NCI-H146 (cell line): Measurements from ENCODE around the gene LSP1.
"Not testable (repeated sequence)": the region's sequence is repeated elsewhere in the genome, so short reads cannot be mapped to it uniquely, and the experiment has no call there.

Experiments used
- DNase-seq: peaks from one replicate; lab custom pipeline; 2025; lab: John Stamatoyannopoulos, UW

LSP1 gene

GRCh38 chr11:1877211-1878136 is 24.6 kb downstream of the LSP1 start:
- DNase-seq: no peak

GRCh38 chr11:1878137-1879031 is 25.5 kb downstream of the LSP1 start:
- DNase-seq: no peak

DNA sequence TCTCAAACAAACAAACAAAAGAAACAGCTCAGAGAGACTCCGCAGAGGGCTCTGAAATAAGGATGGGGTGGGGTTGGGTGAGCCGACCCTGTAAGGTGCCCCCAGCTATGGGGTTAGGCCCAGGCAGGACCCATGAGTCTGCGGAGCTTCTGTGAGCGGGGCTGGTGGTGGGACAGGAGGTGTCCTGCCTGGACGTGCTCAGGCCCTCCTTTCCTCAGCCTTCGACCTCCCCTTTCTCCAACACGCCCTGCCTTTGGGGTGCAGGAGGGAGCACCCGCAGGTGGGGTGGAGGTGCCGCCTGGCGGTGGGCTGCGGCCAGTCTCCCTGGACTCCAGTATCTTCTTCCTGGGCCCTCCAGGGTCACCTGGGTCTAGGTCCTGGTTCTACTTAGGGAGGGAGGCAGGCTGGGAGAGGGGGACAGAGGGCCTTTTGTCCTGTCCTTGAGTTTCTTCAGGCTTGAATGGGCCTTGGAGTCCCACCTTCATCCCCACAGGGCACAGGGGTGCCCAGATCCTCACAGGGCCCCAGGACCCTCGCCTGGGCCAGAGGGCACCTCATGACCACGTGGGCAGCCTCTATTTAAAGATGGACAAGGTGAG is 26.6 kb downstream of the LSP1 start:
- DNase-seq: no peak

- DNase-seq: no peak
Measured at GRCh38 chr11:1879941-1880720, 27.2 kb downstream of the LSP1 start.

GRCh38 chr11:1880746-1881441 is 28.0 kb downstream of the LSP1 start:
- DNase-seq: no peak

DNA sequence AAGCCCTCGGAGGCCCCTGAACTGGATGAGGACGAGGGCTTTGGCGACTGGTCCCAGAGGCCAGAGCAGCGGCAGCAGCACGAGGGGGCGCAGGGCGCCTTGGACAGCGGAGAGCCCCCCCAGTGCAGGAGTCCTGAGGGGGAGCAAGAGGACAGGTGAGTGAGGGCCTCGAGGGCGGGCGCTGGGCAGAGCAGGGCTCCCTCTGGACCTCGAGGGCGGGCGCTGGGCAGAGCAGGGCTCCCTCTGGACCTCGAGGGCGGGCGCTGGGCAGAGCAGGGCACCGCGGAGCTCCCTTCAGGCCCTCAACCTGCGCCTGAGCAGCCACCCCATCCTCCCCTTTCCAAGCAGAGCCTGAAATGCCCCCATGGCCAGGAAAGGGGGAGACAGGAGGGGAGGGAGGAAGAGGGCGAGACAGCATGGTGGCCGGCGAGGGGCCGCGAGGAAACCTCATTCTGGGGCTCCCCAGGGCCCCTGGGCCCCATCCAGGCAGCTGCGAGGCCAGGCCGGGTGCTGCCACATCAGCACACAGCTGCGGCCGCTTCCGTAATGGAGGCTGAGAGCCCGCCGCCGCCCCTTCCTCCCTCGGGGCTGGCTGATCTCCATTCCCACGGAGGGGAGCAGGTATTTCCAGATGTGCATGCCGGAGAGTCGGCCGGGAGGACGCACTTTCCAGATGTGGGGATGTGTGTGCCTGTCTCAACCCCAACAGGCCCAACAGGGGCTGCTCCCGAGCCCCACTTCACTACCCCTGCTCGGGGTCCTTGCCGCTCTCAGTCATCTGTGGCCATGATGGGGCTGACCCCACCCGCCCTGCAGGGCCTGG is 28.8 kb downstream of the LSP1 start:
- DNase-seq: no peak

DNA sequence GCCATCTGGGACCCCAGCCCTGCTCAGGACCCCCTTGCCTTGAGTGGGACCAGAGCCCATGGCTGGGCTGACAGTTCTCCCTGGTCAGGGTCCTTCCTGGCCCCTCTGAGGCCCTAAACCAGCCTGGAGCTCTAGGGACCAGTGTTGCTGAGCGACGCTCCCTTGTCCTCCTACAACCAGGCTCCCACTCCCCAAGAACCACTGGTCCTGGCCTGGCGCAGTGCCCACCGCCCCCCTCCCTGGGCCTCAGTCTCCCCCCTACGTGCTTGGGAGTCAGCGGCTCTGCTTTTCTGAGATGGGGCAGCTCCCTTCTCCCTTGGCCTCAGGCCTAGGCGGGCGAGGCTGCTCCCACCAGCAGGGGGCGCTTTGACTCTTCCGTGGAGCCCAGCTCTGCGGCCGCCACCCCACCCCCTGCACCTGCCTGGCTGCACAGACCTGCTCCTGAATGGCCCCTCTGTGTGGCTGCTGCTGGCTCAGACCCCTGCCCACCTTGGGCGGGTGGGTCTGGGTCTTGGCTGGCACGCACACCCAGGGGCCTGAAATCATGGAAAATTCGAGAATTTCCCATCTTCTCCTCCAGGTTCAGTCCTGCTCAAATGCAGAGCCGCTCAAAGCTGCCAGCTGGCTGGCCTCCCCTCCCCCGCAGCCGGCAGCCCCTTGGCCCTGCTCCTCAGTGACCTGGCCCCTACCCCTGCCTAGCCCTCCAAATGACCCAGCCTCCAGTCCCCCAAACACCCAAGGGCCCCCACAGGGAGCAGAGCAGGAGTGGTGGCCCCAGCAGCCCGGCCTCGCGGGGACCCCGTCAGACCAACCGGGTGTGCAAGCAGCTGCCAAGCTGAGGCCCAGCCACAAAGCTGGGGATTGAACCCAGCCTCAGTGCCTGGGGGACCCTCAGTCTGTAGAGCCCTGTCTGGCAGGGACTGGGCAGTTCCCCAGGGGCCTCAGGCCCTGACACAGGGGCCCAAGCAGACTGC is 29.7 kb downstream of the LSP1 start:
- DNase-seq: peak; percentile 58

DNA sequence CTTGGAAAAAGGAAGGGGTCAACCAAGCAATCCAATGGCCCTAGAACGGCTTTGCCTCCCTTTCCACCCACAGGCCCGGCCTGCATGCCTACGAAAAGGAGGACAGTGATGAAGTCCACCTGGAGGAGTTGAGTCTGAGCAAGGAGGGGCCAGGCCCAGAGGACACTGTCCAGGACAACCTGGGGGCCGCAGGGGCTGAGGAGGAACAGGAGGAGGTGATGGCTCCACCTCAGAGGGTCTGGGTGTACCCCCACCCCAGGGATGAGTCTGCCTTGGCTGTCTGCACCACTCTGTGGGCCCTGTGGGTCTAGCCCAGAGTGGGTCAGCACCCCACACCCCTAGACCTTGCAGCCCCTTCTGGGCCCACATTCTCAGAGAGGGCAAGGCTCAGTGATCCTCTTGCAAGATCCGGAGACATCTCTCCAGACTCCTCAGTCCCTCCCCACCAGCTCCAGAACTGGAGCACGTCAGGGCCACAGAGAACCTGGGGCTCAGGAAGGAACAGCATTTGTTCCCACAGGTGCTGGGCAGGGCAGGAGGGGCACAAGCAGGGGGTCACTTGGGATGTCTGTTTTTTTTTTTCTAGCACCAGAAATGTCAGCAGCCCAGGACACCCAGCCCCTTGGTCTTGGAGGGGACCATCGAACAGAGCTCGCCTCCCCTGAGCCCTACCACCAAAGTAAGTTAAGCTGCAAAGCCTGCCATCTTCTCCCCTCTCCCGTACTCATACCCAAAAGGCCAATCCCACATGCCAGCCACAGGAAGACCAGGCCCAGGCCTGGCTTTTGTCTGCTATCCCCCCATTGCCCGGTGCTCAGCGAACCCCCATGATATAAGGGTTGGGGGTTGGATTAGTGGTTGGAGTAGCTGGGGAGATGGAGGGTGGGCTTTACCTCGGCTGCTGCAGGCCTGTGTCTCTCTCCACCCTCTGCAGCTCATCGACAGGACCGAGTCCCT is 30.7 kb downstream of the LSP1 start:
- DNase-seq: no peak

- no peak for DNase-seq
Measured at GRCh38 chr11:1884303-1884700, 31.4 kb downstream of the LSP1 start.

DNA sequence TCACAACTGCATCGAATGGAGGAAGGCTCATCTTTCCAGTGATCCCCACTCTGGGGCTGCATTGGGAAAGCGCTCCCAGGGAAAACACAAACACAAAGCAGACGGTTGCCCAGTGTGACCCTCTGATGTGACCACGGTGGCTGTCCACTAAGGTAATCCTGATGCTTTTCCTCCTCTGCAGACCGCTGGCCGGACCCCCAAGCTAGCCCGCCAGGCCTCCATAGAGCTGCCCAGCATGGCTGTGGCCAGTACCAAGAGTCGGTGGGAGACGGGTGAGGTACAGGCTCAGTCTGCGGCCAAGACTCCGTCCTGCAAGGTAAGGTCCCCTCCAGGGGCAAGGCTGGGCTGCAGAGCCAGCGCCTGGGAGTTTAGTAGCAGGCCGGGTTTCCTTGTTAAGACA is 33.7 kb downstream of the LSP1 start:
- not testable (repeated sequence) for DNase-seq

DNA sequence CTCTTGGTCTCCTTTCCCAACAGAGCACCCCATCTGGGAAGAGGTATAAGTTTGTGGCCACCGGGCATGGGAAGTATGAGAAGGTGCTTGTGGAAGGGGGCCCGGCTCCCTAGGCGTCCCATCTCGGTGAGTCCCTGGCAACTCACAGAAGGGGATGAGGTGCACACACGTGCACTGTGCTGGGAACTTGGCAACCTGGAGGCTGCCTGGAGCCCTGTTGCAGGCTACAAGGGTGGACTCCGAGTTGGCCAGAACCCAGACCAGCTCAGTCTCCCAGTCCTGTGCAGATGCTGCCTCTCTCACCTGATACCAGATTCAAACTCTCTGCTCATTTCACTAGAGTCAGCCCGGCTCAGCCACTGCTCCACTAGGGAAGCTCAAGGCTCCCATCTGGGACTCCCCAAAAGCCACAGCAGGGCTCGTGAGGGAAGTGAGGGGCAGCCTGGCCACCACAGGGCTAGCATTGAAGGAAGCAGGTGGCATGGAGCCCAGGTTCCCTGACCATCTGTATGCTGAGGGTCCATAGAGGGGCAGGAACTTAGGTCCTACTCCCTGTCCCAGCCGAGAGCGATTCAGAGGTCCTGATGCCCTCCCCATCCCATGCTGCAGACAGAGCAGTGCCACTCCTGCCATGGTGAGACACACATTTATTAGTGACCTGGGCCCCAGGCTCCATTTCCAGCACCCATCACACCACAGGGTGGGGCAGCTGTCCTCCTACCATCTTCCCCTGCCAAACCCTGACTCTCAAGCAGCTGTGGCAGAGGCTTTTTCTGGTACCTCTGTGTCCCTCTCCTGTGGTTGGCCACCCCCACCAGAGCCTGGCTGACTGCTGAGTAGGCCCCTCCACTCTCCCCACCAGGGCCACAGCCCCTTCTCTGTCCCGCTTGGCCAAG is 34.8 kb downstream of the LSP1 start:
- no peak for DNase-seq

DNA sequence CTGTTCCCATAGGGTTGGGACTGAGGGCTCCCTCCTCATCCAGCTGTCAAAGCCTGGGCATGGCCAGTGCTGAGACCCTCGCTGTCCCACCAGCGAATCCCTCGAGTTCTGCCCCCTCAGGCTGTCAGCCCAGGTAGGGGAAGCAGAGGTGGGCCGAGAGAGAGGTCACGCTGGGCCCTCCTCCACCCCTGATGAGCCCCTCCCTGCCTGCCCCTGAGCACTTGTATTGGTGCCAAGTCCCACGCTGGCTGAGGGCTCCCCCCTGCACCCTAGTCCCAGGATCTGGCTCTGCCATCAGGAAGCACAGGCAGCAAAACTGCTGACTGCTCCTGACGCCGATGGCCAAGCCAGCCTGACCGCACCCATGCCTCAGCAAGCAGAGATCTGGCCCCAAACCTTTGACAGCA is 35.5 kb downstream of the LSP1 start:
- DNase-seq: no peak

DNA sequence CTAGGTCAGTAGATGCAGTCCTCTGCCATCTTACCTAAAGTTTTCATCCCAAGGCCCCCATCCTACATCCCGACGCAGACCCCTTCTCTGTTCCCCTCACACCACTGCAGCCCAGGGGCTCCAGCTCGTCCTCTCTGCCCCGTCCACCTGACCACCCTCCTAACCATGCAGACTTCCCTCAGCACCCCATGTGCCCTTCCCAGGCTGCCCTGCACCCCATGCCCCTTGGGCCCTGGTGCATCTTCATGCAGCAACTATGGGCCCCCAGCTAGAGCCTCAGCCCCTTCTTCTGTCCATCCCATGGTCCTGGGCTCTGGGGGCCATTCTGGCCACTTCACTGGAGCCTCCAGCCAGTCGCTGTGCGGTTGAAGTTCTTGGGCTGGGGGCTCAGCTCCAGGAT is 35.9 kb downstream of the LSP1 start:
- DNase-seq: no peak

GRCh38 chr11:1889224-1889930 is 36.5 kb downstream of the LSP1 start:
- no peak for DNase-seq

- no peak for DNase-seq
Measured at GRCh38 chr11:1889941-1890855, 37.3 kb downstream of the LSP1 start.
